GM23338 (cell line): ENCODE data around the gene TPGS1.

Source experiments
- CREB1 ChIP-seq: fragments of 250-450 bp; sonication (Bioruptor Pico); IDR thresholded peaks from 2 replicates; pipeline ENCODE4 v1.5.0; 2020; ENCODE audit warnings: low read depth, mild to moderate bottlenecking, moderate library complexity
- CTCF ChIP-seq, 2 experiments: fragments of 200-600 bp in 1 of 2; sonication (generic) in 1 of 2; conservative IDR thresholded peaks; 2 replicates each; pipeline versions ENCODE4 v1.5.1 to v1.6.1; 2016 to 2017; ENCODE audit warnings: antibody characterized with exemption in 2 of 2, low read depth in 2 of 2, mild to moderate bottlenecking in 2 of 2, moderate library complexity in 1 of 2
- ETS1 ChIP-seq: IDR thresholded peaks from 2 replicates; pipeline ENCODE4 v1.6.1; 2016; ENCODE audit warnings: antibody characterized with exemption
- EZH2 ChIP-seq: fragments of 200-600 bp; sonication (generic); IDR thresholded peaks from one replicate; pipeline ENCODE4 v1.8.0; 2017; ENCODE audit warnings: antibody characterized with exemption, mild to moderate bottlenecking, low read depth; ENCODE audit not compliant: unreplicated experiment
- EZH2phosphoT487 ChIP-seq: fragments of 200-600 bp; sonication (generic); IDR thresholded peaks from one replicate; pipeline ENCODE4 v1.8.1; 2018; ENCODE audit warnings: antibody characterized with exemption; ENCODE audit not compliant: unreplicated experiment
- JUNB ChIP-seq: IDR thresholded peaks from one replicate; pipeline ENCODE4 v1.6.1; 2016; ENCODE audit warnings: antibody characterized with exemption; ENCODE audit not compliant: unreplicated experiment
- NANOG ChIP-seq: IDR thresholded peaks from 2 replicates; pipeline ENCODE4 v1.6.1; 2016; ENCODE audit warnings: antibody characterized with exemption, borderline replicate concordance
- POLR2AphosphoS5 ChIP-seq: IDR thresholded peaks from 2 replicates; pipeline ENCODE4 v1.6.1; 2016; ENCODE audit warnings: antibody characterized with exemption, low read depth
- REST ChIP-seq: IDR thresholded peaks from one replicate; pipeline ENCODE4 v1.6.1; 2018; ENCODE audit warnings: antibody characterized with exemption; ENCODE audit not compliant: unreplicated experiment
- STAT1 ChIP-seq: IDR thresholded peaks from one replicate; pipeline ENCODE4 v1.6.1; 2016; ENCODE audit warnings: antibody characterized with exemption; ENCODE audit not compliant: unreplicated experiment
- ZNF114 ChIP-seq: fragments of 250-450 bp; sonication (Bioruptor Pico); IDR thresholded peaks from 2 replicates; pipeline ENCODE4 v1.5.0; 2020; ENCODE audit warnings: mild to moderate bottlenecking, moderate library complexity

- TF ChIP-seq EZH2 (no peak), CTCF (conservative IDR thresholded peaks at IDR 0.05; ENCODE audit: low read depth in 2 of 2) (no peak), ZNF114 (CRISPR knock-in tag) (no peak), REST (no peak), POLR2AphosphoS5 (no peak), JUNB (no peak), EZH2phosphoT487 (no peak), CREB1 (CRISPR knock-in tag) (no peak), ETS1 (no peak), NANOG (no peak), STAT1 (no peak)
These were observed 42.1 kb upstream of the TPGS1 start for GRCh38 chr19:465056-465816.
